LNCaP clone FGC (cell line): ENCODE measurements around the gene PIGU.

Experiments used
- DNase-seq: peaks from one replicate; pipeline ENCODE4 v3.0.0-alpha.2; 2011; ENCODE audit warnings: low read depth
- H3K4me3 ChIP-seq: 2 replicates; pipeline ENCODE4 v1.5.1; 2011; ENCODE audit warnings: mild to moderate bottlenecking, low read depth, low read length, control low read depth
- TF ChIP-seq, protein P1 (sequence below): IDR thresholded peaks from 2 replicates; pipeline ENCODE4 v1.5.1; 2012; ENCODE audit warnings: mild to moderate bottlenecking; ENCODE audit not compliant: control insufficient read depth, insufficient read depth; ENCODE audit errors: extremely low read depth

The PIGU gene

DNA sequence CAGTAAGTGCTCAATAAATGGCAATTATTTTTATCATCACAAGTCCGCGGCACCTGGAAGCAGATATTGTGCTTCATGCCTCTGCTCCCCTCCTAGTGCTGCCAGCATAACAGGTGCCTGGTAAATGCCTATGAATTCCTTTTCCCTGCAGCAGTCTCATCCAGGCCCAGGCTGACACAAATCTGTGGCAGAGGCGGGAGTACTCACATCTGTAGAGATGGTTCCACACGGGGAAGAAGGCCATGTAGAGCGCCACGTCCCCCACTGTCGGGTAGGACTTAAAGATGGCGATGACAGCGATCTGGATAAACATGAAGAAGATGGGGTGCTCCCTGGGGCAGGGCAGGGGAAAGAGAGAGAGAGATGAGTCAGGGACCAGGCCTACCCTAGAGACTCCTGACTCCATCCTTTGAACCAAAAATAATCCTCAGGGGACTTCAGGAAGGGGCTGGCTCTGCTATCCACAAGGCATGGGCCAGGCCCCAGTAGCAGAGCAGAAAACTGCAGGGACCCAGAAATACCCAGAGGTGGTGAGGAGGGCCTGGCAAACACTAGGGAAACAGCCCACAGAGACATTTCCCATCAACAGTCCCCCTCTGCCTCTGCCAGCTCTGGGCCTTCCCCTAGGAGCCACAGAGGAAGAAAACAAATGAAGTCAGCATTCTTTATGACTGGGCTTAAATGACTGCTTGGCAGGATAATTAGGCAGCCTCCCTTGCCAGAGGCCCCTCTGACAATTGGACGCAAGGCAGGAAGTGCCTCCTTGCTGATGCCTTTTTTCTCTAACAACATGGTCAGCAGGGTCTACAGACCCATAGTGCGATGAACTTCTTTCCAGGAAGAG, 95.3 kb downstream of the PIGU start:
- DNase-seq, result no peak
- TF ChIP-seq, protein P1, sequence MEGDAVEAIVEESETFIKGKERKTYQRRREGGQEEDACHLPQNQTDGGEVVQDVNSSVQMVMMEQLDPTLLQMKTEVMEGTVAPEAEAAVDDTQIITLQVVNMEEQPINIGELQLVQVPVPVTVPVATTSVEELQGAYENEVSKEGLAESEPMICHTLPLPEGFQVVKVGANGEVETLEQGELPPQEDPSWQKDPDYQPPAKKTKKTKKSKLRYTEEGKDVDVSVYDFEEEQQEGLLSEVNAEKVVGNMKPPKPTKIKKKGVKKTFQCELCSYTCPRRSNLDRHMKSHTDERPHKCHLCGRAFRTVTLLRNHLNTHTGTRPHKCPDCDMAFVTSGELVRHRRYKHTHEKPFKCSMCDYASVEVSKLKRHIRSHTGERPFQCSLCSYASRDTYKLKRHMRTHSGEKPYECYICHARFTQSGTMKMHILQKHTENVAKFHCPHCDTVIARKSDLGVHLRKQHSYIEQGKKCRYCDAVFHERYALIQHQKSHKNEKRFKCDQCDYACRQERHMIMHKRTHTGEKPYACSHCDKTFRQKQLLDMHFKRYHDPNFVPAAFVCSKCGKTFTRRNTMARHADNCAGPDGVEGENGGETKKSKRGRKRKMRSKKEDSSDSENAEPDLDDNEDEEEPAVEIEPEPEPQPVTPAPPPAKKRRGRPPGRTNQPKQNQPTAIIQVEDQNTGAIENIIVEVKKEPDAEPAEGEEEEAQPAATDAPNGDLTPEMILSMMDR, result no peak
- H3K4me3 ChIP-seq, result no peak overlapping the region

DNA sequence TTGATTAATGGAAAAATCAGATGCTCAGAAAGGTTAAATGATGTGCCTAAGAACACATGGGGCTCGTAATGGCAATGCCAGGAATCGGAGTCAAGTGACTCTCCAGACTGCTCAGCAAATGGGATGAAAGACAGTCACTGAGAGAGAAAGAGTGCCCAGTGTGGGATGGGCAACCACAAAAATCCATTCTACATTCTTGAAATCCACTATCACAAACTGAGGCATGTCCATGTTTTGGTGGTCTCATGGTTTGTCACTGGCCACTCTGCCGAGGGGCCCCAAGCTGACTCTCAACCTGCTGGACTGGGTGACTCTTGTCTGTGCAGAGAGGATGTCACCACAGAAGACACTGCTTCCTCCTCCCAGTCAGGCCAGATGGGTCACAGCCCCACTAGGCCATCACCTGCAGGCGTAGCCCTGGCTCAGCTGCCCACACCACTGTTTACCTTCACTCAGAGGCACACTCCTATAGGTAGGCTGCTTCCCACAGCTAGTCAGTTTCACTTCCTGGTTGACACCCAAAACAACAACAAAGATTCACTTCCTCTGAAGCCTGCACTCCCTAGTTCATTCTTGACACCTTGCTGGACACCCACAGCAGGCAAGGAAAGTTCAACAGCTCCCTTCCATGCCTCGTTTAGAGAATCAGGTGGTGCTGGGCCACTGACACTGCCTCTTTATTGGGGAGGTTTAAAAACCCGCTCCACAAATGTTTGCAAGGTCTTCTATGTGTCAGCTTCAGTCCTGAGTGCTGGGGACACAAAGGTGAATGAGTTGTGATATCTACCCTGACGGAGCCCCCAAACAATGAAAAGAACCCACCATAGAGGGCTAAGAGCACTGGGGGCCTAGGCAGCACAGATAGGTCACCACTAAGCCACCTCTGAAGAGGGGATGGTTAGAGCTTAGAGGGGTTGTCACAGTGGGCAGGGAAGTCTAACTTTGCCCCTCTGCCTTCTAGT, 96.6 kb downstream of the PIGU start:
- H3K4me3 ChIP-seq, result no peak overlapping the region
- TF ChIP-seq, protein P1, result no peak
- no peak for DNase-seq

DNA sequence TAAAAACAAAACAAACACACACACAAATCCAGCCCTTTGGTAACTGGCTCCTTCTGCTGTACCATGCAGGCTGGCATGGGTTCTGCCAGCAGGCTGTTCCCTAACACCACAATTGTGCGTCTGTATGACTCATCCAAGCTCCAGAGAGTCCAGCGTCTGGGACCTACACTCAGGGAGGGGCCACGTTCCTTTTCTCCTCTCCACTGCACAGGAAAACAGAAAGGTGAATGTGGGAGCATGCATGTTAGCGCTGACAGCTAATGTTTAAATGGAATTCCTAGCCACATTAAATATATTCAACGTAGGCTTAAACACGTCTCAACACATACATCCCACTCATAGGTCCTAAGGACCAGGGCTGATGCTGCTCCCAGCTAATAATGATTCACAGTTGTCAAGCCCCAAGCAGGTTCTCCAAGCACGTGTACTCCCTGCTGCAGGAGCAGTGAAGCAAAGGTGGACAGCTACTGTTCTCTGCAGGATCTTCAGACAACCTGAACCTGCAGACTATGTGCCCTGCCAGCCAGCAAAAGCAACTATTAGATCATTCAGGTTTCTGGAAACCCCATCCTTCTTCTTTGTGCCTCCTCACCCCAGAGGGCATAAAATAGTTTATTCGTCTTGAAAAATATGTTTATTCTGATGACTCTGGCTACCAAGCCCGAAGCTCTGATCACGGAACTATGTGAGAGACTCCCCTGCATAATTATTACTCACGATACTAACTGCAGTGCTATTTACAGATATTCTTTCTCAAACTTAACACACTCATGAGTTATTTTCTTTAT, 97.5 kb downstream of the PIGU start:
- peak; percentile 81 for DNase-seq
- no peak overlapping the region for H3K4me3 ChIP-seq
- TF ChIP-seq, protein P1, result peak; percentile 92

DNA sequence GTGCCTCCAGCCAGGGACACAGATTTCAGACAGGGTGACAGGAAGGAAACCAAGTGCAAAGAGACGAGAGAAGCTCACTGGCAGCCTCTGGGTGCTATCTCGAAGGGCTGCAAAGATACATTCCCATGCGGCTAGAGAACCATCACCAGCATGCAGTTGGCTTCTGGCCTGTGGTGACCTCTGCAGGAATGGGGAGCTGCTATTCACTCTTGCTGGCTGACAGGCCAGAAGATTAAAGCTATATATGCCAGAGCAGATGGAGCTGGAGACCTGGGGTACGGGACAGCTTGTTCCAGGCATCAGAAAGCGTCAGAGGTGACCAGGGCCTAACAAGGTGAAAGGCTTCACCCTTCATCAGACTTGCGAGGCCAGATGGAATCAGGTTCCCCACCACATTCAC, 98.4 kb downstream of the PIGU start:
- no peak overlapping the region for H3K4me3 ChIP-seq
- DNase-seq, result no peak
- TF ChIP-seq, protein P1, result no peak

DNA sequence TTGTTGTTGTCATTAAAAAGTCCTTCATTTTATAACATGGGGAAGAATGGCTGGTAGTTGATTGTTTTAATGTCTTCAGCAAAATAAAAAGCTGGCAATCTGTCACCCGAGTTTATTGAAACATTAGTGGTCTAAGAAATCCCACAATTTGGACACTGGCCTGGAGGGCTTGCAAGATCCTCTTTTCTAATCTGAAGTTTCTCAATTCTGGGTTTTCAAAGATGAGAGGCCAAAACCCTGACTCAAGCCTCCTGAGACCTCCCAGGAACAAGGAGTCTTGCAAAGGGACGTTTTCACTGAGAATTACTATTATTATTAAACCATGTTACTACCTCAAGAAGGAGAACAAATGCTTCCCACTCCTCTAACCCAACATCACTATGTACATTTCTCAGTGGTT, 98.9 kb downstream of the PIGU start:
- H3K4me3 ChIP-seq, result no peak overlapping the region
- TF ChIP-seq, protein P1, result no peak
- no peak for DNase-seq

DNA sequence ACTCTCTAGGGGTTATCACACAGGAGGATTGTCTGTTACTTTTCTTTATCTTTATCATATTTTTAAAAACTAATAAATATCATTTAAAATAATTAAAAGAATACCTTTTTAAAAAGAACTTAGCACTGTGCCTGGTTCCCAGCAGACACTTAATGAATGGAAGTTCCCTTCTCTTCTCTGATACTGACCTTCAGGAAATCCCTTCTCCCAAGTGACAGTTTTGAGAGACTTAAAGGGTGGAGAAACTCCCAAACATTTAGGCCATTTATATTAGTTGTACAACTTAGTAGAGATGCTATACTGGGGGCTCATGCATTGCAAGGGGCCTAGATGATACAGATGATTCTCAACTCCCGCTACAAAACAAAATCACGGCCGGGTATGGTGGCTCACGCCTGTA, 99.8 kb downstream of the PIGU start:
- no peak overlapping the region for H3K4me3 ChIP-seq
- DNase-seq, result no peak
- TF ChIP-seq, protein P1, result no peak
